HCT116 (cell line): ENCODE data around the gene HSD3B7. TPM values are rescaled to one million over a fixed set of nuclear protein-coding genes. Genes with fewer than 3 reads are reported as not detected.

ENCODE experiments used
- ATAC-seq: fragments of 200-7000 bp; cut with Tn5 transposase; 2 replicates; pipeline ENCODE4 v1.9.1; 2020; ENCODE audit warnings: mild to moderate bottlenecking, moderate library complexity
- BruUV-seq: library from RNA; stranded (reverse); fragments of 400-500 nt; replicated peaks from 2 replicates; lab custom pipeline; 2021; lab: Mats Ljungman, UMichigan
- CTCF ChIA-PET: fragments of 300-600 bp; sonication (Branson Sonifier 250); formaldehyde crosslinking; loops from one replicate; lab custom pipeline; 2021; ENCODE audit warnings: antibody characterized with exemption; lab: Charles Lee
- POLR2A ChIA-PET: fragments of 300-600, 350-600 bp; sonication (Branson Sonifier 250); formaldehyde crosslinking; loops from one replicate; lab custom pipeline; 2021; ENCODE audit warnings: antibody characterized with exemption; lab: Charles Lee
- RAD21 ChIA-PET, 2 experiments: fragments of 300-600 bp; sonication (Branson Sonifier 250); formaldehyde crosslinking; loops; one replicate each; lab custom pipeline; 2023; ENCODE audit warnings: low total read pairs in 2 of 2; ENCODE audit not compliant: uncharacterized antibody in 2 of 2, unreplicated experiment in 2 of 2, low non-redundant PET in 1 of 2; lab: Charles Lee
- DNase-seq: peaks from one replicate; pipeline ENCODE4 v3.0.0-alpha.2; 2010; ENCODE audit warnings: low read depth, low spot score
- H2AFZ ChIP-seq: fragments of 200-600 bp; shearing (Covaris generic), sonication (generic); 2 replicates; pipeline ENCODE4 v1.6.1; 2017; ENCODE audit warnings: low read depth, mixed run types, mixed read lengths, antibody characterized with exemption, low read length; ENCODE audit not compliant: poor library complexity, severe bottlenecking
- H3K27ac ChIP-seq: 2 replicates; pipeline ENCODE4 v1.5.1; 2012; ENCODE audit warnings: low read depth, low read length
- H3K27me3 ChIP-seq: fragments of 200-600 bp; sonication (generic); 2 replicates; pipeline ENCODE4 v1.6.1; 2016; ENCODE audit warnings: mixed run types, low read length, mixed read lengths; ENCODE audit not compliant: insufficient read depth
- H3K36me3 ChIP-seq, 2 experiments: fragments of 200-500 bp in 1 of 2; fragments of 200-600 bp in 1 of 2; sonication (Bioruptor generic) in 1 of 2; sonication (generic) in 1 of 2; 2 replicates each; pipeline versions ENCODE4 v1.5.1 to v1.6.1; 2014 to 2016; ENCODE audit warnings: low read length in 2 of 2, inconsistent platforms in 1 of 2, mixed read lengths in 1 of 2, mixed run types in 1 of 2; ENCODE audit not compliant: insufficient read depth in 2 of 2, control insufficient read depth in 1 of 2
- H3K4me1 ChIP-seq, 2 experiments: fragments of 200-600 bp in 1 of 2; sonication (generic) in 1 of 2; 2 replicates each; pipeline versions ENCODE4 v1.5.1 to v1.6.1; 2012 to 2017; ENCODE audit warnings: low read length in 2 of 2, inconsistent platforms in 1 of 2, mild to moderate bottlenecking in 1 of 2, mixed read lengths in 1 of 2, mixed run types in 1 of 2, moderate library complexity in 1 of 2; ENCODE audit not compliant: insufficient read depth in 2 of 2, control insufficient read depth in 1 of 2
- H3K4me2 ChIP-seq: fragments of 200-600 bp; sonication (generic); 2 replicates; pipeline ENCODE4 v1.6.1; 2017; ENCODE audit warnings: mixed run types, low read length, mixed read lengths
- H3K4me3 ChIP-seq, 2 experiments: fragments of 200-600 bp in 1 of 2; sonication (generic) in 1 of 2; replicated peaks in 1 of 2; 2 replicates each; pipeline ENCODE4 v1.5.1; 2011 to 2016; ENCODE audit warnings: low read length in 2 of 2, control low read depth in 1 of 2, low read depth in 1 of 2, mild to moderate bottlenecking in 1 of 2, mixed read lengths in 1 of 2, mixed run types in 1 of 2
- H3K79me2 ChIP-seq: fragments of 200-600 bp; sonication (generic); 2 replicates; pipeline ENCODE4 v1.6.1; 2017; ENCODE audit warnings: mild to moderate bottlenecking, mixed run types, low read length, moderate library complexity, mixed read lengths; ENCODE audit not compliant: insufficient read depth
- H3K9ac ChIP-seq: fragments of 200-600 bp; sonication (generic); 2 replicates; pipeline ENCODE4 v1.6.1; 2016; ENCODE audit warnings: low read length, mixed read lengths
- H3K9me2 ChIP-seq: fragments of 200-600 bp; sonication (generic), shearing (Covaris generic); 2 replicates; pipeline ENCODE4 v1.6.1; 2017; ENCODE audit warnings: mixed run types, mild to moderate bottlenecking, moderate library complexity; ENCODE audit not compliant: insufficient read depth
- H3K9me3 ChIP-seq, 2 experiments: fragments of 200-500 bp in 1 of 2; fragments of 200-600 bp in 1 of 2; sonication (Bioruptor generic) in 1 of 2; sonication (generic) in 1 of 2; 2 replicates each; pipeline ENCODE4 v1.6.1; 2014 to 2017; ENCODE audit warnings: low read length in 2 of 2, mixed read lengths in 2 of 2, inconsistent platforms in 1 of 2, low read depth in 1 of 2, mild to moderate bottlenecking in 1 of 2, mixed run types in 1 of 2, moderate library complexity in 1 of 2; ENCODE audit not compliant: control insufficient read depth in 1 of 2, insufficient read depth in 1 of 2
- H4K20me1 ChIP-seq: fragments of 200-600 bp; sonication (generic), shearing (Covaris generic); 2 replicates; pipeline ENCODE4 v1.6.1; 2017; ENCODE audit warnings: mixed run types, mild to moderate bottlenecking, moderate library complexity; ENCODE audit not compliant: insufficient read depth
- CBX3 ChIP-seq: IDR thresholded peaks from 2 replicates; pipeline ENCODE4 v1.6.1; 2012; ENCODE audit warnings: low read depth
- CEBPB ChIP-seq: IDR thresholded peaks from 2 replicates; pipeline ENCODE4 v1.6.1; 2012; ENCODE audit warnings: low read depth
- EGR1 ChIP-seq: IDR thresholded peaks from 2 replicates; pipeline ENCODE4 v1.6.1; 2012; ENCODE audit warnings: low read depth
- ELF1 ChIP-seq: IDR thresholded peaks from 2 replicates; pipeline ENCODE4 v1.6.1; 2012; ENCODE audit warnings: low read depth, borderline replicate concordance
- EZH2phosphoT487 ChIP-seq: fragments of 200-600 bp; IDR thresholded peaks from 2 replicates; pipeline ENCODE4 v1.6.1; 2018; ENCODE audit warnings: antibody characterized with exemption, borderline replicate concordance
- JUND ChIP-seq: IDR thresholded peaks from 2 replicates; pipeline ENCODE4 v1.6.1; 2012
- MAX ChIP-seq: IDR thresholded peaks from 2 replicates; pipeline ENCODE4 v1.6.1; 2012
- RAD21 ChIP-seq: IDR thresholded peaks from 2 replicates; pipeline ENCODE4 v1.6.1; 2012; ENCODE audit warnings: low read depth, mild to moderate bottlenecking
- SP1 ChIP-seq: IDR thresholded peaks from 2 replicates; pipeline ENCODE4 v1.6.1; 2012; ENCODE audit warnings: low read depth
- SRF ChIP-seq: IDR thresholded peaks from 2 replicates; pipeline ENCODE4 v1.6.1; 2012; ENCODE audit warnings: low read depth
- TCF7L2 ChIP-seq: IDR thresholded peaks from 2 replicates; pipeline ENCODE4 v1.7.0; 2011; ENCODE audit warnings: borderline replicate concordance, inconsistent platforms; ENCODE audit not compliant: insufficient read depth, insufficient read length; ENCODE audit errors: extremely low read depth
- YY1 ChIP-seq: IDR thresholded peaks from 2 replicates; pipeline ENCODE4 v1.6.1; 2011; ENCODE audit warnings: low read length, low read depth, moderate library complexity, mild to moderate bottlenecking; ENCODE audit not compliant: insufficient replicate concordance; ENCODE audit errors: extremely low read depth
- ZBTB33 ChIP-seq: IDR thresholded peaks from 2 replicates; pipeline ENCODE4 v1.6.1; 2011; ENCODE audit warnings: mild to moderate bottlenecking, low read length, moderate library complexity; ENCODE audit not compliant: insufficient replicate concordance; ENCODE audit errors: extremely low read depth
- ZFX ChIP-seq: fragments of 450-650 bp; IDR thresholded peaks from 2 replicates; pipeline ENCODE4 v1.6.1; 2017
- ZNF274 ChIP-seq: fragments of 200-500 bp; sonication (Bioruptor generic); IDR thresholded peaks from 2 replicates; pipeline ENCODE4 v1.6.1; 2014; ENCODE audit warnings: mild to moderate bottlenecking, low read depth, low read length, inconsistent platforms
- intact Hi-C: fragments of 100-400 bp; cut with micrococcal nuclease; formaldehyde crosslinking; loops from 2 replicates; pipeline ENCODE4 v1.10.0; 2022
- total RNA-seq: library from RNA; stranded (reverse); gene quantifications from one replicate; pipeline ENCODE4 v1.2.1, GENCODE V29; 2021; ENCODE audit not compliant: unreplicated experiment
- TF ChIP-seq, protein P1 (sequence below): IDR thresholded peaks from 2 replicates; pipeline ENCODE4 v1.6.1; 2012
- TF ChIP-seq, protein P2 (sequence below), 3 experiments: fragments of 200-600 bp in 1 of 3; sonication (generic) in 1 of 3; IDR thresholded peaks in 2 of 3; conservative IDR thresholded peaks in 1 of 3; 2 replicates each; pipeline ENCODE4 v1.5.1; 2012 to 2017; ENCODE audit warnings: low read depth in 2 of 3, low read length in 2 of 3, antibody characterized with exemption in 1 of 3, borderline replicate concordance in 1 of 3, control low read depth in 1 of 3, mild to moderate bottlenecking in 1 of 3, mixed read lengths in 1 of 3, mixed run types in 1 of 3, moderate library complexity in 1 of 3; ENCODE audit not compliant: insufficient read depth in 1 of 3

Gene HSD3B7
- total RNA-seq, 1 experiment from 2014 or later: 8.6 TPM

GRCh38 chr16:30976486-30976885 lies 8.5 kb upstream of the HSD3B7 start:
- Histone ChIP-seq H2AFZ (no peak overlapping the region), H3K36me3 (peaks cover 23 to 49% of the 10 kb centered on the region in 2 experiments; a peak in 3 of 4 replicates), H3K4me1 (no peaks in the 10 kb centered on the region), H3K4me3 (no peak overlapping the region), H3K9me2 (no peaks in the 10 kb centered on the region), H3K27me3 (no peaks in the 10 kb centered on the region), H3K9ac (no peak overlapping the region), H4K20me1 (no peaks in the 10 kb centered on the region), H3K9me3 (no peaks in the 10 kb centered on the region), H3K27ac (no peak overlapping the region), H3K79me2 (peaks cover 3% of the 10 kb centered on the region; the same call in 1 of the 2 replicates), H3K4me2 (no peak overlapping the region)
- DNase-seq (no peak), ATAC-seq (no peak)
- ChIA-PET CTCF (no interaction called here), RAD21 (no interaction called here), POLR2A (no interaction called here)
- intact Hi-C loops: no loop called here
- no TSS peak for BruUV-seq
- TF ChIP-seq, protein P1, sequence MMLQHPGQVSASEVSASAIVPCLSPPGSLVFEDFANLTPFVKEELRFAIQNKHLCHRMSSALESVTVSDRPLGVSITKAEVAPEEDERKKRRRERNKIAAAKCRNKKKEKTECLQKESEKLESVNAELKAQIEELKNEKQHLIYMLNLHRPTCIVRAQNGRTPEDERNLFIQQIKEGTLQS: no peak
- TF ChIP-seq ZNF274 (no peak), EZH2phosphoT487 (no peak), SP1 (no peak), EGR1 (no peak), ELF1 (no peak), TCF7L2 (no peak), JUND (no peak), ZFX (no peak), CBX3 (no peak), YY1 (no peak), ZBTB33 (no peak), MAX (no peak), RAD21 (no peak), SRF (no peak), CEBPB (no peak)
- TF ChIP-seq, protein P2, sequence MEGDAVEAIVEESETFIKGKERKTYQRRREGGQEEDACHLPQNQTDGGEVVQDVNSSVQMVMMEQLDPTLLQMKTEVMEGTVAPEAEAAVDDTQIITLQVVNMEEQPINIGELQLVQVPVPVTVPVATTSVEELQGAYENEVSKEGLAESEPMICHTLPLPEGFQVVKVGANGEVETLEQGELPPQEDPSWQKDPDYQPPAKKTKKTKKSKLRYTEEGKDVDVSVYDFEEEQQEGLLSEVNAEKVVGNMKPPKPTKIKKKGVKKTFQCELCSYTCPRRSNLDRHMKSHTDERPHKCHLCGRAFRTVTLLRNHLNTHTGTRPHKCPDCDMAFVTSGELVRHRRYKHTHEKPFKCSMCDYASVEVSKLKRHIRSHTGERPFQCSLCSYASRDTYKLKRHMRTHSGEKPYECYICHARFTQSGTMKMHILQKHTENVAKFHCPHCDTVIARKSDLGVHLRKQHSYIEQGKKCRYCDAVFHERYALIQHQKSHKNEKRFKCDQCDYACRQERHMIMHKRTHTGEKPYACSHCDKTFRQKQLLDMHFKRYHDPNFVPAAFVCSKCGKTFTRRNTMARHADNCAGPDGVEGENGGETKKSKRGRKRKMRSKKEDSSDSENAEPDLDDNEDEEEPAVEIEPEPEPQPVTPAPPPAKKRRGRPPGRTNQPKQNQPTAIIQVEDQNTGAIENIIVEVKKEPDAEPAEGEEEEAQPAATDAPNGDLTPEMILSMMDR (IDR thresholded peaks at IDR 0.05 in 2 of 3, conservative IDR thresholded peaks at IDR 0.05 in 1 of 3; ENCODE audit: borderline replicate concordance in 1 of 3, insufficient read depth in 1 of 3, low read depth in 2 of 3, low read length in 2 of 3): no peak
